Measurements from ENCODE around the gene CNNM2.

Gene CNNM2

GRCh38 chr10:103089493-103089892 lies 171.4 kb downstream of the CNNM2 start:
- Mint-ChIP-seq H3K4me3 (no peak overlapping the region), H3K9me3 (no peaks in the 10 kb centered on the region), H3K27ac (no peak overlapping the region), H3K36me3 (ENCODE audit: low read depth) (peaks cover 83% of the 10 kb centered on the region), H3K27me3 (ENCODE audit: low read depth) (no peaks in the 10 kb centered on the region), H3K4me1 (no peaks in the 10 kb centered on the region)
- no peak for TF ChIP-seq CTCF (IDR thresholded peaks at IDR 0.05; ENCODE audit: unreplicated experiment in 3 of 3)

DNA sequence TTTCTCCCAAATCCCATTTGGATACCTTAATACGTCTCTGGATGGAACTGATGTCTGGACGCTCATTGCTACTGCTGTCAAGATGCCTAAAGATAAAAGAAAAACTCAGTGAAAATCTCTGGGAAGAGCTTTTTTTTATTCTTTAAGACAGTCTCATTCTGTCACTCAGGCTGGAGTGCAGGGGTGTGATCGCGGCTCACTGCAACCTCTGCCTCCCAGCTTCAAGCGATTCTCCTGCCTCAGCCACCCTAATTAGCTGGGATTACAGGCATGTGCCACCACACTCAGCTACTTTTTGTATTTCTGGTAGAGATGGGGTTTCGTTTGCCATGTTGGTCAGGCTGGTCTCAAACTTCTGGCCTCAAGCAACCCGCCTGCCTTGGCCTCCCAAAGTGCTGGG lies 172.8 kb downstream of the CNNM2 start:
- TF ChIP-seq CTCF (IDR thresholded peaks at IDR 0.05; ENCODE audit: unreplicated experiment in 3 of 3) = no peak
- no peaks in the 10 kb centered on the region for H3K4me1 Mint-ChIP-seq
- H3K27ac Mint-ChIP-seq = no peak overlapping the region
- no peaks in the 10 kb centered on the region for H3K27me3 Mint-ChIP-seq (ENCODE audit: low read depth)
- peaks cover 82% of the 10 kb centered on the region for H3K36me3 Mint-ChIP-seq (ENCODE audit: low read depth)
- no peak overlapping the region for H3K4me3 Mint-ChIP-seq
- H3K9me3 Mint-ChIP-seq = no peaks in the 10 kb centered on the region

GRCh38 chr10:103095005-103095404 lies 176.9 kb downstream of the CNNM2 start:
- Mint-ChIP-seq H3K4me1 (no peaks in the 10 kb centered on the region), H3K36me3 (ENCODE audit: low read depth) (peaks cover 77% of the 10 kb centered on the region), H3K27ac (no peak overlapping the region), H3K9me3 (no peaks in the 10 kb centered on the region), H3K27me3 (ENCODE audit: low read depth) (no peaks in the 10 kb centered on the region), H3K4me3 (no peak overlapping the region)
- no peak for TF ChIP-seq CTCF (IDR thresholded peaks at IDR 0.05; ENCODE audit: unreplicated experiment in 3 of 3)

- TF ChIP-seq CTCF (IDR thresholded peaks at IDR 0.05; ENCODE audit: unreplicated experiment in 3 of 3) = no peak
- Mint-ChIP-seq H3K27ac (no peak overlapping the region), H3K4me1 (no peaks in the 10 kb centered on the region), H3K9me3 (no peaks in the 10 kb centered on the region), H3K27me3 (ENCODE audit: low read depth) (no peaks in the 10 kb centered on the region), H3K4me3 (no peak overlapping the region), H3K36me3 (ENCODE audit: low read depth) (peaks cover 73% of the 10 kb centered on the region)
Observed at GRCh38 chr10:103096130-103096529, 178.0 kb downstream of the CNNM2 start.

DNA sequence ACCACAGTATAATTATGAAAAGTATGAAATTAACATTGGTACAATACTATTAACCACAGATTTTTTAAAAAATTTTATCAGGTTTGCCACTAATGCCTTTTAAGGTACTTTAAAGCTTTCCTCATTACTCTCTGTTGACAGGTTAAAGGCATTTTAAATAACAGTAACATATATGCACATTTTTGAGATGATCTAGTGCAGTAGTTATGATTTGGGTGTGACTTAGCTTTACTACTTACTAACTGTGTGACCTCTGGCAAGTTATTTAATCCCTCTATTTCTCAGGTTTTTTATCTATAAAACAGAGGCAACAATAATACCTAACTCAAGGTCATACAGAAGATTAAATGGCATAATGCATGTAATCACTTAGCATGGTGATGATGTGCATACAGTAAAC lies 180.1 kb downstream of the CNNM2 start:
- H3K4me3 Mint-ChIP-seq = no peak overlapping the region

More for the DNA sequence above, 180.1 kb downstream of the CNNM2 start:
- TF ChIP-seq CTCF (IDR thresholded peaks at IDR 0.05; ENCODE audit: unreplicated experiment in 3 of 3) = no peak
- no peaks in the 10 kb centered on the region for H3K27me3 Mint-ChIP-seq (ENCODE audit: low read depth)
- no peak overlapping the region for H3K27ac Mint-ChIP-seq
- H3K9me3 Mint-ChIP-seq = no peaks in the 10 kb centered on the region
- peaks cover 68% of the 10 kb centered on the region for H3K36me3 Mint-ChIP-seq (ENCODE audit: low read depth)
- no peaks in the 10 kb centered on the region for H3K4me1 Mint-ChIP-seq

All from nephron (organoid).